GM13976 (cell line): Measurements from ENCODE around the gene ARSG.

Source experiments
- DNase-seq: peaks from one replicate; pipeline ENCODE4 v3.0.0; 2012; ENCODE audit warnings: low spot score
- in situ Hi-C: fragments of 300-500 bp; cut with MboI; formaldehyde crosslinking; loops from one replicate; pipeline ENCODE4 v1.12.0; 2022; ENCODE audit warnings: low sequenced_read_pairs, mixed read lengths, inconsistent platforms; ENCODE audit not compliant: unreplicated experiment
- TF ChIP-seq, protein P1 (sequence below): IDR thresholded peaks from 2 replicates; pipeline ENCODE4 v1.5.1; 2012; ENCODE audit warnings: borderline replicate concordance, mild to moderate bottlenecking; ENCODE audit not compliant: insufficient read depth; ENCODE audit errors: extremely low read depth, missing control alignments, control extremely low read depth

The ARSG gene

DNA sequence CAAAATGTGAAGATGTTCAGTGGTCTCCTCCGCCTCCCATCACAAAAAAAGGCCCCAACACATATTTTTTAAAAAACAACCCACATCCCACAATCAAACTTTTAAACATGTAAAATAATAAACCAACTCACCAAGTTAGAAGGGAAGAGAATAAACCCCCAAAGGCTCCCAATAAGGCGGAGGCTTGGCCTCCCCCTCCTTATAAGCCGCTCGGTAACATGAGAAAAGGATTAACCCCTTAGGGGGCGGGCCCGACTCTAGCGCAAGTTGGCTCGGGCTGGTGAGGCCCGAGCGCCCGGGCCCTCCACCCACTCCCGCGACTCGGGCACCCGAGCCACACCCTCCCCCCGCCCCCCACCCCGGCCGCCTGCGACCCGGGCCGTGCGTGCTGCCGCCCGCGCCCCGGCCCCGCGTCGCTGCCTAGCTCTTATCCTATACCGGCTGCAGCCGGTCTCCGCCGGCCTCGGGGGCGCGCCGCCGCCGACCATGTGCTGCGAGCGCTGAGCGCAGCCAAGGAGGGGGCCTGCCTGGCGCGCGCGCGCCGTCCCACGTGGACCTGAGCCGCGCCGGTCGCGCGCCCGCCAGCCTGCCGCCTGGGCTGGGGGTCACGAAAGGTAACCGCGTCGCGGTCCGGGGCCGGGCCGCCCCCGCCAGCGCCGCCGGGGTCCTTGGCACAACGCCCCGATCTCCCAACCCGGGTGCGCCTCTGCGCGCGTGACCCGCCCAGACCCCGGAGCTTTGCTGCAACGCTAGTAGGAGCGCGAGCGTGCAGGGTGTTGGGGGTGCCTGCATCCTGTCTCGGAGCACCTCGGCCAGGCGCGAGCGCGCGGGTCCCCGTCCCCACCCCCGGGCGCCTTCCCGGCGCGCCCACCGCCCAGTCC lies at the start of gene ARSG, which contains the start of gene SLC16A6:
Gene ARSG (plus strand): TSS at position 541 of the 881 bp plus-strand sequence. CDS start 15,999 bp downstream, outside the sequence.
Gene SLC16A6 (minus strand): TSS at position 173 of the 881 bp plus-strand sequence. CDS start 12,807 bp downstream, outside the sequence.
- DNase-seq, result peak; percentile 90
- TF ChIP-seq, protein P1, sequence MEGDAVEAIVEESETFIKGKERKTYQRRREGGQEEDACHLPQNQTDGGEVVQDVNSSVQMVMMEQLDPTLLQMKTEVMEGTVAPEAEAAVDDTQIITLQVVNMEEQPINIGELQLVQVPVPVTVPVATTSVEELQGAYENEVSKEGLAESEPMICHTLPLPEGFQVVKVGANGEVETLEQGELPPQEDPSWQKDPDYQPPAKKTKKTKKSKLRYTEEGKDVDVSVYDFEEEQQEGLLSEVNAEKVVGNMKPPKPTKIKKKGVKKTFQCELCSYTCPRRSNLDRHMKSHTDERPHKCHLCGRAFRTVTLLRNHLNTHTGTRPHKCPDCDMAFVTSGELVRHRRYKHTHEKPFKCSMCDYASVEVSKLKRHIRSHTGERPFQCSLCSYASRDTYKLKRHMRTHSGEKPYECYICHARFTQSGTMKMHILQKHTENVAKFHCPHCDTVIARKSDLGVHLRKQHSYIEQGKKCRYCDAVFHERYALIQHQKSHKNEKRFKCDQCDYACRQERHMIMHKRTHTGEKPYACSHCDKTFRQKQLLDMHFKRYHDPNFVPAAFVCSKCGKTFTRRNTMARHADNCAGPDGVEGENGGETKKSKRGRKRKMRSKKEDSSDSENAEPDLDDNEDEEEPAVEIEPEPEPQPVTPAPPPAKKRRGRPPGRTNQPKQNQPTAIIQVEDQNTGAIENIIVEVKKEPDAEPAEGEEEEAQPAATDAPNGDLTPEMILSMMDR, result no peak
- in situ Hi-C loops, result no loop called here

DNA sequence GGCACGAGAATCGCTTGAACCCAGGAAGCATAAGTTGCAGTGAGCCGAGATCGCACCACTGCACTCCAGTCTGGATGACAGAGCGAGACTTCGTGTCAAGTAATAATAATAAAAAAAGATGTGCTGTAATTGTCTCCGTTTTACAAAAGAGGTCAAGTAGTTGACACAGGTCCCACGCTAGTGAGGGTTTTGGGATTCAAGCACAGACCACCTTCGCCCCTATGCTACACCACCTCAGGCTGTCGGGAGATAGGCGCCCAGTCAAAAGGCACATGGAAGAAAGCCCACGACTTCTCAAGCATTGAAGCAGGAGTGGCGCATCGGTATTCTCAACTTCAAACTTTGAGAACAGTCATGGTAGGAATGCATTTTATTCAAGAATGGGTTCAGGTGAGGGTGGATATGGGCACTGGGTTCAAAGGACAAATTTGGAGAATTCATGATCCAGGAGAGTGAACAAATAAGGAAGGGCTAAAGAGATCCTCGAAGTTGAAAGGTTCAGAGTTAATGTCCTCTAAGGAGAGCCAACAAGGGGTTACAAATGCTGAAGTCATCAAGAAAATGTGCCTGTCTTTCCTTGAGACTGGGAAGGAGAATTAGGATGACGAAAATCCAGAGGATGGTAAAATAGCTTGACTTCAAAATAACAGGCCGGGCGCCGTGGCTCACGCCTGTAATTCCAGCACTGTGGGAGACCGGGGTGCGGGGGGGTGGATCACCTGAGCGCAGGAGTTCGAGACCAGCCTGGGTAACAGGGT lies 44.8 kb upstream of the ARSG start:
- TF ChIP-seq, protein P1, result no peak
- in situ Hi-C loops, result no loop called here
- DNase-seq, result no peak

DNA sequence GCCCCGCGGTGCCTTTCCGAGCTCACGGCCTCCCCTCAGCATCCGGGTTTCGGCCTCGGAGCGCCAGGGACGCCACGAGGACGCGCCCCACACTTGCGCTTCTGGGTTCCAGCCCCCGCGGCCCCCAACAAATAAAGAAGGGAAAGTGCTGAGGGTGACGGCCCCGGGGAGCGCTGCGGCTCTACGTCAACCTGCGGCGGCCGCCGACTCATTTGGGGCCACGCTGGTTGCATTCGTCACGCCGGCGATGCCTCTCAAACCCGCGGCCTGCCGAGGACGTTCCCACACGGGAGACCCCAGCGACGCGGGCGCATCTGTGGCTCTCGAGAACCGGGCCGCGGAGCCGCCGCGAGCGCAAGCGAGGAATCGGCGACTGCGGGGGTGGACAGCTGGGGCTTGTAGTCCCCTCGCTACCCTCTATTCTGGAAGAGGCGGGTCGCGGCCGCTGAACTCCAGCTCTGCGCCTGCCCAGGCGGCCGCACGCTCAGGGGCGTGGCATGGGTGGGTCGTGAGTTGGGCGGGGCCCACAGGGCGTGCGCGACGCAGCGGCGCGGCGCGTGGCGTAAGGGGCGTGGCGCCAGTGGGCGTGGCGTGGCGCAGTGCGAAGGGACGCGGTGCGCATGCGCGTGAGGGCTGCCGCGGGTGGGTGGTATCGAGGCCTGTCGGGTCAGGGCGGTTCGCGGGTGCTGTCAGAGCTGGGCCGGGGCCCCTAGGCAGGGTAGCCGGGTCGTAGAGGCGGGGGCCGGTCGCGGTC lies 43.7 kb upstream of the ARSG start, which contains the start of gene AMZ2:
Gene AMZ2 (plus strand): TSS at position 599 of the 754 bp plus-strand sequence. CDS start 2,145 bp downstream, outside the sequence.
- in situ Hi-C loops, result no loop called here

DNA sequence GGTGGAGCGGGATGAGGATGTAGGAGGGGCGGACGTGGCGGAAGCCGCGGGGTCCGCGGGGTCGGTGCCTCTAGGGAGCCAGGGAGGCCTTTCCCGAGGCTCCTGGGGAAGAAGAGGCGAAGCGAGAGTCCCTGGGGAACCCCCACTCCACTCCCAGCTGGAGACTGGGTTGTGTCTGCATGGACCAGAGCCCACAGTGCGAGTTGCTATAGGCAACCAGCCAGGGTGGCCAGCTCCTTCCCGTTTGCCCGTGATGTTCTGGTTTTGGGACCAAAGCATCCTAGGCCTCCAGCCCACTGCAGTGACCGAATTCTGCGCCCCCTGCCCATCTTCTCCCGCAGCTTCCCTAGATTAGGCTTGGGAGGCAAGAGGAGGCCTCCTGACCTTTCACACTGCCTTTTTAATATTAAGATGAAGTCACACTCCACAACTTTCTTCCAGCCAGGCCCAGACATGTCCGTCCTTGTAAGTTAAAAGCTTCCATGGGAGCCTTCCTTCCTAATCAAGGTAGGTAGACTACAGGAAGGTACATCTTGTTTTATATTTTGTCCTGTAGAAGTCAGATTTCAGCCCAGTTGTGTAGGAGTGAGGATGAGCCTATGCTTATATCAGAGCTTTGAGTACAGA lies 43.0 kb upstream of the ARSG start:
- in situ Hi-C loops, result no loop called here
- TF ChIP-seq, protein P1, result no peak

More for the DNA sequence above, 43.7 kb upstream of the ARSG start, which contains the start of gene AMZ2:
- TF ChIP-seq, protein P1, result no peak
- peak; percentile 95 for DNase-seq

DNA sequence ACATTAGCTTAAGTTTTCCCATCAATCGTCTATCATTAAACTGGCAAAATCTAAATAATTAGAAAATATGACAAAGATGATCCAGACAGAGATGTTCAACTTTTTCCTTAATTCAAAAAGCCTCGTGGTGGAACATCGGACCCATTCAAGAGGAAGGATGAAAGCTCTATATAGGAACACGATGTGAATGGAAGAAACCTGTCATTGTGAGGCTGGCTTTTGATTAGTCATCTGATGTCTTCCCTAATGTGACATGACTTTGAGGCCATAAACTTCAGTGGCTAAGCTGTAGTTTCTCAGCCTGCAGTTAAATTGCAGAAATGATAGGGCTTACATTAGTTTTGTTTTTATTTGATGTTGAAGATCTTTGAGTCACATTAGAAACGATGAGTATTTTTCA lies 42.4 kb upstream of the ARSG start:
- in situ Hi-C loops, result no loop called here
- DNase-seq, result no peak
- TF ChIP-seq, protein P1, result no peak

More for the DNA sequence above, 43.0 kb upstream of the ARSG start:
- no peak for DNase-seq
